ENCODE measurements around the gene TRPC6. TPM values are rescaled to one million over a fixed set of nuclear protein-coding genes. Genes with fewer than 3 reads are reported as not detected.

Gene TRPC6
- total RNA-seq, 4 donors from 2014 or later: 1.9 to 14.0 (median 3.9) TPM

DNA sequence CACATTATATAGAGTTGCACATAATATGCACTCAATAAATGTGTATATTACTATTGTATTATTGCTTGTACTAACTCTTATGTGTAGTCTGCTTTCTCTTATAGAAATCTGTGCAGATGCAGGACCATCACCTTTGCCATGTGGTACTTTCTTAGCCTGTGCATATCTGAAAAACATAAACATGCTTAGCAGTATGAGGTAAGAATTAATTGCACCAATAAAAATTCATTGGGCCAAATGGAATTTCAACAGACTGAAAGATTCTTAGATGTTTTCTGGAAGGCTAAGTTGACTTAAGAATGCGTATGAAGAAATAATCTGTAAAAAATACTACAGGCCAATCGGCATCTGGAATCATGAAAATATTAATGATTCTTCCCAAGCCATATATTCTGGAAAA lies 55.3 kb downstream of the TRPC6 start:
- DNase-seq (ENCODE audit: low spot score): no peak
- TF ChIP-seq, protein P1, sequence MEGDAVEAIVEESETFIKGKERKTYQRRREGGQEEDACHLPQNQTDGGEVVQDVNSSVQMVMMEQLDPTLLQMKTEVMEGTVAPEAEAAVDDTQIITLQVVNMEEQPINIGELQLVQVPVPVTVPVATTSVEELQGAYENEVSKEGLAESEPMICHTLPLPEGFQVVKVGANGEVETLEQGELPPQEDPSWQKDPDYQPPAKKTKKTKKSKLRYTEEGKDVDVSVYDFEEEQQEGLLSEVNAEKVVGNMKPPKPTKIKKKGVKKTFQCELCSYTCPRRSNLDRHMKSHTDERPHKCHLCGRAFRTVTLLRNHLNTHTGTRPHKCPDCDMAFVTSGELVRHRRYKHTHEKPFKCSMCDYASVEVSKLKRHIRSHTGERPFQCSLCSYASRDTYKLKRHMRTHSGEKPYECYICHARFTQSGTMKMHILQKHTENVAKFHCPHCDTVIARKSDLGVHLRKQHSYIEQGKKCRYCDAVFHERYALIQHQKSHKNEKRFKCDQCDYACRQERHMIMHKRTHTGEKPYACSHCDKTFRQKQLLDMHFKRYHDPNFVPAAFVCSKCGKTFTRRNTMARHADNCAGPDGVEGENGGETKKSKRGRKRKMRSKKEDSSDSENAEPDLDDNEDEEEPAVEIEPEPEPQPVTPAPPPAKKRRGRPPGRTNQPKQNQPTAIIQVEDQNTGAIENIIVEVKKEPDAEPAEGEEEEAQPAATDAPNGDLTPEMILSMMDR (IDR thresholded peaks at IDR 0.05): no peak
- no peak for ATAC-seq (ENCODE audit: low FRiP score)

GRCh38 chr11:101523634-101524260 lies 60.1 kb downstream of the TRPC6 start:
- TF ChIP-seq, protein P1 (IDR thresholded peaks at IDR 0.05): no peak
- DNase-seq (ENCODE audit: low spot score) (no peak), ATAC-seq (ENCODE audit: low FRiP score) (no peak)

GRCh38 chr11:101523193-101523592 lies 60.6 kb downstream of the TRPC6 start:
- DNase-seq (ENCODE audit: low spot score): no peak
- ATAC-seq (ENCODE audit: low FRiP score): no peak

GRCh38 chr11:101521821-101522220 lies 62.0 kb downstream of the TRPC6 start:
- ATAC-seq (ENCODE audit: low FRiP score) (no peak), DNase-seq (ENCODE audit: low spot score) (no peak)
- TF ChIP-seq, protein P1 (IDR thresholded peaks at IDR 0.05): no peak

More at GRCh38 chr11:101523193-101523592, 60.6 kb downstream of the TRPC6 start:
- TF ChIP-seq, protein P1 (IDR thresholded peaks at IDR 0.05): no peak

- TF ChIP-seq, protein P1 (IDR thresholded peaks at IDR 0.05): no peak
- DNase-seq (ENCODE audit: low spot score): no peak
- no peak for ATAC-seq (ENCODE audit: low FRiP score)
These were observed 67.3 kb downstream of the TRPC6 start for GRCh38 chr11:101516546-101516945.

DNA sequence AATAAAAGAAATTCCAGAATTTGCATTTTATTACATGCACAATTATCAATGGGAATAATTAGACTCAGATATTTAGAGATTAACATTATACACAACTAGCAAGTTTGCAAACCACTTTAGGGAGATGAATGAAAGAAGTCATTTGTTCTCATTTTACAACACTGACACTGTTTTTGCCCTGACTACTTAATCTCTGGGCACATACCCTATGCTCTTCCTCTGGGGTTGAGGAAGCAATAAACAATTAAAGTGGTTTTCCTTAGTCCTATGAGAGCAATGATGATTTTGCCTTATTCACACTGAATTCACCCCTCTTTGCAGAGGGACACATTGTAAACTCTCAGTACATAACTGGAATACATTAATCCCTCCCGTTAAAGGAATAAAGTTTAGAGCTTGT lies 72.7 kb downstream of the TRPC6 start:
- DNase-seq (ENCODE audit: low spot score) (no peak), ATAC-seq (ENCODE audit: low FRiP score) (no peak)
- TF ChIP-seq, protein P1 (IDR thresholded peaks at IDR 0.05): no peak

- TF ChIP-seq, protein P1 (IDR thresholded peaks at IDR 0.05): no peak
- ATAC-seq (ENCODE audit: low FRiP score) (no peak), DNase-seq (ENCODE audit: low spot score) (no peak)
These were observed 73.2 kb downstream of the TRPC6 start for GRCh38 chr11:101510591-101510990.

Data from omental fat pad (tissue), 4 donors.